Measurements from ENCODE around the gene GINS1.

DNA sequence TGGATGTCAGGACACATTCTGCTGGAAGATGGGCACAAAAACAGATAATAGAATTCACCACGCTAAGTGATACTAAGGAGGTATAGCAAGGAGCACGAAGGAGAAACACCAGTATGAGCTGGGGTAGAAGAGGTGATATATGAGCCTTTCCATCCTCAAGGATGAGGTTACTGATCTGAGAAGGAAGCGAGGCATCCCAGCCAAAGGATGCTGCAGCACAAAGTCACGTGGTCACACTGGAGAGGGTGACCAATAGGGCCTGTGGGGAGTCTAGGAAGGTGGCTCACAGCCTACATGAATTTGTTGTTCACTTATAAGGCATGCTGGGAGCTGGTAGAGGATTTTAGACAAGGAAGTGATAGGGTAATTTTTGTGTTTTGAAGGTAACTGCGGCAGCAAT, 1.4 kb downstream of the GINS1 start:
- TF ChIP-seq POLR2AphosphoS5 (IDR thresholded peaks at IDR 0.05; ENCODE audit: low read depth, low read length) (no peak), POLR2A (IDR thresholded peaks at IDR 0.05; ENCODE audit: low read depth, low read length) (no peak), TAF1 (IDR thresholded peaks at IDR 0.05; ENCODE audit: borderline replicate concordance, low read depth, low read length) (no peak)

Data from GM12892 (cell line).